Measurements from ENCODE around the gene MYO6.
"Not testable (repeated sequence)": the region's sequence is repeated elsewhere in the genome, so short reads cannot be mapped to it uniquely, and the experiment has no call there.

MYO6 gene

GRCh38 chr6:75893776-75894152 lies 144.7 kb downstream of the MYO6 start:
- DNase-seq (ENCODE audit: low read depth) = no peak
- H3K4me3 ChIP-seq (ENCODE audit: low read length) = no peak overlapping the region
- TF ChIP-seq CTCF (conservative IDR thresholded peaks at IDR 0.05; ENCODE audit: low read depth, low read length) = no peak

- H3K4me3 ChIP-seq (ENCODE audit: low read length) = no peak overlapping the region
- TF ChIP-seq CTCF (conservative IDR thresholded peaks at IDR 0.05; ENCODE audit: low read depth, low read length) = no peak
- DNase-seq (ENCODE audit: low read depth) = no peak
Observed at GRCh38 chr6:75896526-75896925, 147.5 kb downstream of the MYO6 start.

GRCh38 chr6:75900216-75900615 lies 151.2 kb downstream of the MYO6 start:
- not testable (repeated sequence) for H3K4me3 ChIP-seq (ENCODE audit: low read length); DNase-seq (ENCODE audit: low read depth)

GRCh38 chr6:75905129-75905528 lies 156.1 kb downstream of the MYO6 start:
- not testable (repeated sequence) for DNase-seq (ENCODE audit: low read depth); H3K4me3 ChIP-seq (ENCODE audit: low read length)

GRCh38 chr6:75906871-75907270 lies 157.8 kb downstream of the MYO6 start:
- DNase-seq (ENCODE audit: low read depth) = no peak
- TF ChIP-seq CTCF (conservative IDR thresholded peaks at IDR 0.05; ENCODE audit: low read depth, low read length) = no peak
- no peak overlapping the region for H3K4me3 ChIP-seq (ENCODE audit: low read length)

- H3K4me3 ChIP-seq (ENCODE audit: low read length) = no peak overlapping the region
- DNase-seq (ENCODE audit: low read depth) = no peak
- no peak for TF ChIP-seq CTCF (conservative IDR thresholded peaks at IDR 0.05; ENCODE audit: low read depth, low read length)
Observed at GRCh38 chr6:75907444-75907843, 158.4 kb downstream of the MYO6 start.

GRCh38 chr6:75913040-75913439 lies 164.0 kb downstream of the MYO6 start:
- DNase-seq (ENCODE audit: low read depth) = no peak
- H3K4me3 ChIP-seq (ENCODE audit: low read length) = no peak overlapping the region
- TF ChIP-seq CTCF (conservative IDR thresholded peaks at IDR 0.05; ENCODE audit: low read depth, low read length) = no peak

GRCh38 chr6:75922226-75922625 lies 173.2 kb downstream of the MYO6 start:
- no peak overlapping the region for H3K4me3 ChIP-seq (ENCODE audit: low read length)
- DNase-seq (ENCODE audit: low read depth) = no peak
- no peak for TF ChIP-seq CTCF (conservative IDR thresholded peaks at IDR 0.05; ENCODE audit: low read depth, low read length)
